Gastrocnemius medialis (tissue), 4 donors: ENCODE measurements around the gene SFXN4.

Experiments used
- CTCF ChIP-seq, 5 experiments: fragments of 450-650 bp in 3 of 5; fragments of 200-600 bp in 2 of 5; sonication (generic) in 2 of 5; IDR thresholded peaks in 4 of 5; conservative IDR thresholded peaks in 1 of 5; 1 replicate in 4 of 5; 2 replicates in 1 of 5; pipeline ENCODE4 v1.5.1; 2016 to 2019; ENCODE audit warnings: antibody characterized with exemption in 5 of 5, mild to moderate bottlenecking in 3 of 5, moderate library complexity in 3 of 5
- POLR2A ChIP-seq, 2 donors: fragments of 450-650 bp; IDR thresholded peaks; one replicate each; pipeline ENCODE4 v1.6.1; 2017; ENCODE audit warnings: antibody characterized with exemption in 2 of 2, mild to moderate bottlenecking in 2 of 2, moderate library complexity in 2 of 2

- TF ChIP-seq POLR2A (IDR thresholded peaks at IDR 0.05) = no peak
- no peak for TF ChIP-seq CTCF (IDR thresholded peaks at IDR 0.05 in 4 of 5, conservative IDR thresholded peaks at IDR 0.05 in 1 of 5)
Observed at GRCh38 chr10:119159332-119159731, 6.2 kb downstream of the SFXN4 start.
